MM.1S (cell line): ENCODE results near the gene ADAM15.

Experiments used
- DNase-seq: peaks from one replicate; pipeline ENCODE4 v3.0.0-alpha.2; 2015
- H2AFZ ChIP-seq: fragments of 300-600 bp; sonication (generic); 2 replicates; pipeline ENCODE4 v1.6.0; 2016; ENCODE audit warnings: antibody characterized with exemption, low read length
- H3F3A ChIP-seq: fragments of 300-600 bp; sonication (generic); 2 replicates; pipeline ENCODE4 v1.6.1; 2016; ENCODE audit warnings: mild to moderate bottlenecking, antibody characterized with exemption, low read length, moderate library complexity, mixed read lengths; ENCODE audit not compliant: insufficient read depth
- H3K27ac ChIP-seq: fragments of 300-600 bp; sonication (generic); 2 replicates; pipeline ENCODE4 v1.5.1; 2016; ENCODE audit warnings: mild to moderate bottlenecking, low read length
- H3K27me3 ChIP-seq: fragments of 300-600 bp; sonication (generic); replicated peaks from 2 replicates; pipeline ENCODE4 v1.6.0; 2016; ENCODE audit warnings: low read length; ENCODE audit not compliant: insufficient read depth
- H3K36me3 ChIP-seq: fragments of 300-600 bp; sonication (generic); replicated peaks from 2 replicates; pipeline ENCODE4 v1.6.1; 2016; ENCODE audit warnings: mild to moderate bottlenecking, low read length, mixed read lengths; ENCODE audit not compliant: insufficient read depth
- H3K4me1 ChIP-seq: fragments of 300-600 bp; sonication (generic); 2 replicates; pipeline ENCODE4 v1.6.1; 2016; ENCODE audit warnings: low read length, mixed read lengths
- H3K4me2 ChIP-seq: fragments of 300-600 bp; sonication (generic); 2 replicates; pipeline ENCODE4 v1.6.0; 2016; ENCODE audit warnings: low read depth, low read length
- H3K4me3 ChIP-seq: fragments of 300-600 bp; sonication (generic); 2 replicates; pipeline ENCODE4 v1.5.1; 2016; ENCODE audit warnings: low read length, mixed read lengths
- H3K79me2 ChIP-seq: fragments of 300-600 bp; sonication (generic); 2 replicates; pipeline ENCODE4 v1.6.1; 2016; ENCODE audit warnings: mixed run types, low read length, mixed read lengths
- H3K9ac ChIP-seq: fragments of 300-600 bp; sonication (generic); 2 replicates; pipeline ENCODE4 v1.6.1; 2016; ENCODE audit warnings: low read length, mixed read lengths
- H3K9me2 ChIP-seq: fragments of 300-600 bp; sonication (generic); replicated peaks from 2 replicates; pipeline ENCODE4 v1.6.1; 2016; ENCODE audit warnings: mild to moderate bottlenecking, low read length, mixed read lengths; ENCODE audit not compliant: insufficient read depth
- H3K9me3 ChIP-seq: fragments of 300-600 bp; sonication (generic); replicated peaks from 2 replicates; pipeline ENCODE4 v1.6.1; 2016; ENCODE audit warnings: mild to moderate bottlenecking, low read length, mixed read lengths; ENCODE audit not compliant: insufficient read depth
- H4K20me1 ChIP-seq: fragments of 300-600 bp; sonication (generic); 2 replicates; pipeline ENCODE4 v1.6.1; 2016; ENCODE audit warnings: mild to moderate bottlenecking, low read length, moderate library complexity, mixed read lengths; ENCODE audit not compliant: insufficient read depth
- CTCF ChIP-seq: fragments of 300-600 bp; sonication (generic); IDR thresholded peaks from 2 replicates; pipeline ENCODE4 v1.5.1; 2016; ENCODE audit warnings: antibody characterized with exemption, low read length, mixed read lengths
- EZH2 ChIP-seq: fragments of 300-600 bp; sonication (generic); optimal IDR thresholded peaks from 2 replicates; pipeline ENCODE3; 2017; ENCODE audit warnings: low read depth, mild to moderate bottlenecking, antibody characterized with exemption, low read length, mixed read lengths
- EZH2phosphoT487 ChIP-seq: fragments of 300-600 bp; sonication (generic); IDR thresholded peaks from 2 replicates; pipeline ENCODE4 v1.6.1; 2018; ENCODE audit warnings: antibody characterized with exemption, low read length

ADAM15 gene

GRCh38 chr1:155061381-155062150 is 10.4 kb downstream of the ADAM15 start:
- Histone ChIP-seq H3K4me3 (no peak overlapping the region), H2AFZ (no peak overlapping the region), H3K4me1 (peaks cover 13% of the 10 kb centered on the region), H3K4me2 (peak overlapping the region; percentile 29; the same call in 1 of the 2 replicates), H3F3A (peaks cover 17% of the 10 kb centered on the region), H3K9me2 (no peaks in the 10 kb centered on the region), H3K79me2 (0 out of 2 replicates have a peak, but pooled peaks cover 8% of the 10 kb centered on the region), H4K20me1 (no peaks in the 10 kb centered on the region), H3K9me3 (no peaks in the 10 kb centered on the region), H3K27me3 (no peaks in the 10 kb centered on the region), H3K36me3 (peaks cover 2% of the 10 kb centered on the region; the same call in 1 of the 2 replicates), H3K27ac (no peak overlapping the region), H3K9ac (no peak overlapping the region)
- peak; percentile 96 for DNase-seq
- TF ChIP-seq EZH2phosphoT487, result no peak
- TF ChIP-seq CTCF, result peak; percentile 100

- Histone ChIP-seq H3K36me3 (peaks cover 2% of the 10 kb centered on the region; the same call in 1 of the 2 replicates), H3K4me2 (peak overlapping the region; percentile 96; the same call in 1 of the 2 replicates), H4K20me1 (no peaks in the 10 kb centered on the region), H3K4me3 (no peak overlapping the region), H3K4me1 (peaks cover 13% of the 10 kb centered on the region), H3K9ac (no peak overlapping the region), H2AFZ (no peak overlapping the region), H3K27ac (no peak overlapping the region), H3K27me3 (no peaks in the 10 kb centered on the region), H3K9me2 (no peaks in the 10 kb centered on the region), H3K9me3 (no peaks in the 10 kb centered on the region), H3F3A (peaks cover 17% of the 10 kb centered on the region), H3K79me2 (0 out of 2 replicates have a peak, but pooled peaks cover 8% of the 10 kb centered on the region)
- TF ChIP-seq EZH2phosphoT487 (no peak), CTCF (no peak), EZH2 (no peak)
- DNase-seq, result no peak
Measured at GRCh38 chr1:155062151-155062686, 11.1 kb downstream of the ADAM15 start.

GRCh38 chr1:155062702-155063411 is 11.7 kb downstream of the ADAM15 start:
- H3K4me2 ChIP-seq, result peak overlapping the region; percentile 96
- no peak overlapping the region; the same call in 1 of the 2 replicates for H3K9ac ChIP-seq
- peak overlapping the region; percentile 72 for H2AFZ ChIP-seq

More at GRCh38 chr1:155062702-155063411, 11.7 kb downstream of the ADAM15 start:
- TF ChIP-seq CTCF, result peak; percentile 97
- no peak for TF ChIP-seq EZH2phosphoT487
- TF ChIP-seq EZH2, result no peak
- H3F3A ChIP-seq, result peaks cover 17% of the 10 kb centered on the region
- peak; percentile 77 for DNase-seq
- peaks cover 13% of the 10 kb centered on the region for H3K4me1 ChIP-seq
- H4K20me1 ChIP-seq, result no peaks in the 10 kb centered on the region
- no peaks in the 10 kb centered on the region for H3K27me3 ChIP-seq
- no peaks in the 10 kb centered on the region for H3K9me3 ChIP-seq
- peak overlapping the region; percentile 74 for H3K4me3 ChIP-seq
- H3K27ac ChIP-seq, result no peak overlapping the region
- 0 out of 2 replicates have a peak, but pooled peaks cover 8% of the 10 kb centered on the region for H3K79me2 ChIP-seq
- H3K9me2 ChIP-seq, result no peaks in the 10 kb centered on the region
- H3K36me3 ChIP-seq, result peaks cover 2% of the 10 kb centered on the region; the same call in 1 of the 2 replicates
